Mesenchymal stem cell (in vitro differentiated cells and primary cell): ENCODE results near the gene SDCBP2.

Experiments used
- DNase-seq: peaks from one replicate; pipeline ENCODE4 v3.0.0-alpha.2; 2013
- H2AFZ ChIP-seq: one replicate; pipeline ENCODE4 v1.6.1; 2013; ENCODE audit warnings: low read depth, mild to moderate bottlenecking, control low read depth, inconsistent platforms, low read length, moderate library complexity
- H2AK5ac ChIP-seq: 2 replicates; pipeline ENCODE4 v1.6.1; 2013; ENCODE audit warnings: low read length, moderate library complexity, mild to moderate bottlenecking, inconsistent platforms; ENCODE audit not compliant: severe bottlenecking
- H2BK120ac ChIP-seq: one replicate; pipeline ENCODE4 v1.6.1; 2013; ENCODE audit warnings: low read depth, mild to moderate bottlenecking, inconsistent platforms, low read length, moderate library complexity
- H2BK12ac ChIP-seq, 2 experiments: one replicate each; pipeline ENCODE4 v1.6.1; 2013; ENCODE audit warnings: inconsistent platforms in 2 of 2, low read length in 2 of 2, mild to moderate bottlenecking in 2 of 2, moderate library complexity in 2 of 2, control low read depth in 1 of 2
- H2BK15ac ChIP-seq: one replicate; pipeline ENCODE4 v1.6.1; 2013; ENCODE audit warnings: mild to moderate bottlenecking, low read depth, inconsistent platforms; ENCODE audit not compliant: poor library complexity, severe bottlenecking
- H2BK5ac ChIP-seq: 2 replicates; pipeline ENCODE4 v1.6.1; 2013; ENCODE audit warnings: low read depth, mild to moderate bottlenecking, low read length, control low read depth, inconsistent platforms; ENCODE audit not compliant: poor library complexity, severe bottlenecking
- H3K14ac ChIP-seq, 2 experiments: one replicate each; pipeline ENCODE4 v1.6.1; 2013; ENCODE audit warnings: inconsistent platforms in 2 of 2, low read length in 2 of 2, control low read depth in 1 of 2, mild to moderate bottlenecking in 1 of 2, moderate library complexity in 1 of 2
- H3K18ac ChIP-seq, 2 experiments: one replicate each; pipeline ENCODE4 v1.6.1; 2013; ENCODE audit warnings: inconsistent platforms in 2 of 2, low read length in 2 of 2, control low read depth in 1 of 2, low read depth in 1 of 2, mild to moderate bottlenecking in 1 of 2
- H3K23ac ChIP-seq, 2 experiments: one replicate each; pipeline ENCODE4 v1.6.1; 2013; ENCODE audit warnings: inconsistent platforms in 2 of 2, low read length in 2 of 2, mild to moderate bottlenecking in 2 of 2, moderate library complexity in 2 of 2, control low read depth in 1 of 2
- H3K27ac ChIP-seq: 2 replicates; pipeline ENCODE4 v1.5.1; 2013; ENCODE audit warnings: mild to moderate bottlenecking, moderate library complexity, low read length, control low read depth, inconsistent platforms; ENCODE audit not compliant: poor library complexity, severe bottlenecking
- H3K27me3 ChIP-seq, 2 experiments: 2 replicates each; pipeline versions ENCODE4 v1.6.1 to v1.7.0; 2013; ENCODE audit warnings: low read length in 2 of 2, mild to moderate bottlenecking in 2 of 2, moderate library complexity in 2 of 2, control low read depth in 1 of 2, inconsistent platforms in 1 of 2; ENCODE audit not compliant: control insufficient read depth in 1 of 2, insufficient read depth in 1 of 2
- H3K36me3 ChIP-seq, 2 experiments: 2 replicates each; pipeline versions ENCODE4 v1.6.1 to v1.7.0; 2013; ENCODE audit warnings: low read length in 2 of 2, control low read depth in 1 of 2, inconsistent platforms in 1 of 2, low read depth in 1 of 2, mild to moderate bottlenecking in 1 of 2; ENCODE audit not compliant: insufficient read depth in 2 of 2, control insufficient read depth in 1 of 2
- H3K4ac ChIP-seq, 2 experiments: one replicate each; pipeline ENCODE4 v1.6.1; 2013; ENCODE audit warnings: inconsistent platforms in 2 of 2, low read length in 2 of 2, mild to moderate bottlenecking in 2 of 2, moderate library complexity in 2 of 2, control low read depth in 1 of 2, low read depth in 1 of 2
- H3K4me1 ChIP-seq: 2 replicates; pipeline ENCODE4 v1.6.1; 2013; ENCODE audit warnings: low read depth, low read length, control low read depth; ENCODE audit not compliant: control insufficient read depth, insufficient read depth
- H3K4me2 ChIP-seq: 2 replicates; pipeline ENCODE4 v1.6.1; 2013; ENCODE audit warnings: low read length, mild to moderate bottlenecking, inconsistent platforms; ENCODE audit not compliant: poor library complexity, severe bottlenecking
- H3K4me3 ChIP-seq, 2 experiments: 2 replicates each; pipeline versions ENCODE4 v1.5.1 to v1.7.0; 2013; ENCODE audit warnings: low read length in 2 of 2, mild to moderate bottlenecking in 2 of 2, control low read depth in 1 of 2, low read depth in 1 of 2; ENCODE audit not compliant: insufficient read depth in 1 of 2
- H3K79me1 ChIP-seq: replicated peaks from 2 replicates; pipeline ENCODE4 v1.6.1; 2013; ENCODE audit warnings: mild to moderate bottlenecking, control low read depth, low read length, inconsistent platforms; ENCODE audit not compliant: poor library complexity, severe bottlenecking
- H3K9ac ChIP-seq: 2 replicates; pipeline ENCODE4 v1.7.0; 2013; ENCODE audit warnings: mild to moderate bottlenecking, low read length, moderate library complexity
- H3K9me3 ChIP-seq: 2 replicates; pipeline ENCODE4 v1.7.0; 2013; ENCODE audit warnings: mild to moderate bottlenecking, low read length; ENCODE audit not compliant: control insufficient read depth
- H4K8ac ChIP-seq: one replicate; pipeline ENCODE4 v1.6.1; 2013; ENCODE audit warnings: inconsistent platforms, mild to moderate bottlenecking, low read length, moderate library complexity
- H4K91ac ChIP-seq: one replicate; pipeline ENCODE4 v1.6.1; 2013; ENCODE audit warnings: mild to moderate bottlenecking, low read length, inconsistent platforms
- WGBS: methylation state at CpG from one replicate; pipeline ENCODE4 v1.1.7; 2013; ENCODE audit warnings: mixed read lengths; 5-methylcytosine and 5-hydroxymethylcytosine counted together

Gene SDCBP2

GRCh38 chr20:1294497-1294896 lies 34.4 kb downstream of the SDCBP2 start:
- no peak overlapping the region for H3K23ac ChIP-seq
- no peak overlapping the region for H2BK12ac ChIP-seq
- no peak overlapping the region for H2AFZ ChIP-seq
- H3K4ac ChIP-seq: no peak overlapping the region
- H3K14ac ChIP-seq: no peak overlapping the region
- peaks cover 39% of the 10 kb centered on the region for H3K79me1 ChIP-seq
- peaks cover 26 to 53% of the 10 kb centered on the region in 2 experiments for H3K36me3 ChIP-seq
- no peak overlapping the region for H4K8ac ChIP-seq
- 98% methylated on average over 8 of the region's 8 CpGs for WGBS
- DNase-seq: no peak
- H4K91ac ChIP-seq: no peak overlapping the region
- H2BK15ac ChIP-seq: no peak overlapping the region
- H3K4me2 ChIP-seq: no peak overlapping the region
- no peak overlapping the region for H3K4me3 ChIP-seq
- peaks cover 7% of the 10 kb centered on the region for H3K4me1 ChIP-seq
- H3K27ac ChIP-seq: no peak overlapping the region
- H2BK5ac ChIP-seq: no peak overlapping the region
- no peak overlapping the region for H2AK5ac ChIP-seq
- H3K18ac ChIP-seq: no peak overlapping the region
- no peaks in the 10 kb centered on the region for H3K27me3 ChIP-seq
- H2BK120ac ChIP-seq: no peak overlapping the region
- no peak overlapping the region for H3K9ac ChIP-seq
- H3K9me3 ChIP-seq: no peaks in the 10 kb centered on the region

DNA sequence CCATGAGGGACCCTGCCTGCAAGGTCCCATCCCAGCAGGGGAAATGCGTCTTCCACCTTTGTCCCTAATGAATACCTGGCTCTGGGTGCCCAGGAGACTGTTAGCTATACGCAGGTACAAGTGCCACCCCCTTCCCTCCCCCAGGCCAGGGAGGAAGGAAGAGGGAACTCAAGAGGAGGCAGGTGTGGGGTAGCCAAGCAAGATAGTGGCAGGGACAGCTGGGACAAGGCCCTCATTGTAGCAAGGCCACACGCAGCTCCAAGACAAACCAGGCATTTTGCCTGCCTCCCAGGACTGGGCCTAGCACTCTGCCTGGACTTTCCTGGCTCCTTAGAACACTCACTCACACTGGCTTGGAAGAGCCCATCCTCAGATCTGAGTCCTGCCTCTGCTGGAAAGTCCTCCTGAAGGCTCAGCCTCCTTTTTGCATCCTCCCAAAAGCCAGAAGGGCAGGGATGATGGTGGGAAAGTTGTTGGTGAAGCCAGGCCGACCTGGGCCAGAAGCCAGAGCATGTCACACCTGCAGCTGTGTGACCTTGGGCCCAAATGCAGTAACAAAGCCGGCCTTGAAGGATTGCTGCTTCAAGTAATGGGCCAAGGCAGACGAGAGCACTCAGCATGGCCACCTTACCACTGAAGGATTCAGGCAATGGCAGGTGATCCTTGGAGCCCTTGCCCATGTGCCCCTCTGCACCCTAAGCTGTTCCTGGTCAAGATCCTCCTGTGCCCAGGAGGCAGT lies 35.1 kb downstream of the SDCBP2 start:
- 97% methylated on average over 6 of the region's 6 CpGs for WGBS
- no peak overlapping the region for H3K18ac ChIP-seq
- H3K27me3 ChIP-seq: no peaks in the 10 kb centered on the region
- H3K4me1 ChIP-seq: peaks cover 4% of the 10 kb centered on the region
- peaks cover 42% of the 10 kb centered on the region for H3K79me1 ChIP-seq
- no peak overlapping the region for H3K27ac ChIP-seq
- no peak overlapping the region for H2AK5ac ChIP-seq
- H2AFZ ChIP-seq: no peak overlapping the region
- DNase-seq: no peak
- no peak overlapping the region for H3K23ac ChIP-seq
- no peak overlapping the region for H2BK12ac ChIP-seq
- H4K91ac ChIP-seq: no peak overlapping the region
- peaks cover 19 to 52% of the 10 kb centered on the region in 2 experiments for H3K36me3 ChIP-seq
- no peaks in the 10 kb centered on the region for H3K9me3 ChIP-seq
- H4K8ac ChIP-seq: no peak overlapping the region
- H3K14ac ChIP-seq: no peak overlapping the region
- no peak overlapping the region for H2BK15ac ChIP-seq
- no peak overlapping the region for H2BK5ac ChIP-seq
- no peak overlapping the region for H3K4me2 ChIP-seq
- no peak overlapping the region for H2BK120ac ChIP-seq
- no peak overlapping the region for H3K4me3 ChIP-seq
- H3K4ac ChIP-seq: no peak overlapping the region
- H3K9ac ChIP-seq: no peak overlapping the region

DNA sequence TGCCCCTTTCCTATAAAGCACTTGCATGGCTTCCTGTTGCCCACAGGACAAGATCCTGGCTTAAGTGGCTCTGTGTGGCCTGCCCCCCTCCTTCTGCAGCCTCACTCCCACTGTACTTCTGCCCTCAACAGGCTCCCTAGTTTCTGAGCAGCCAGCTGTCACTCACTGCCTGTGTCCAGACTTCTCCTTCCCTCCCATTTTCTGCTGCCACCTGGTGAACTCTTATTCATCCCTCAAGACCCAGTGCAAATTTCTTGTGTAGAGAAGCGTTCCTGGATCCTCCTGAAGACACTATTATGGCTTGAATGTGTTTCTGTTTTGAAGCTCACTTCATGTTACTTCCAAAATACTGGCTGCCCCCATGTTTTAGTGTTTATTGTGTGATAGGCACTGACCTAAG lies 36.3 kb downstream of the SDCBP2 start:
- H2AFZ ChIP-seq: no peak overlapping the region
- H3K4me1 ChIP-seq: peaks cover 4% of the 10 kb centered on the region
- H3K27me3 ChIP-seq: no peaks in the 10 kb centered on the region
- H2BK5ac ChIP-seq: no peak overlapping the region
- no peak overlapping the region for H3K4me2 ChIP-seq
- no peak overlapping the region for H2BK120ac ChIP-seq
- no peaks in the 10 kb centered on the region for H3K9me3 ChIP-seq
- no peak overlapping the region for H3K27ac ChIP-seq
- H2AK5ac ChIP-seq: no peak overlapping the region
- no peak overlapping the region for H3K23ac ChIP-seq
- no CpG with 5 or more reads among the region's 1 CpG for WGBS
- no peak overlapping the region for H2BK12ac ChIP-seq
- no peak overlapping the region for H2BK15ac ChIP-seq
- H3K4ac ChIP-seq: no peak overlapping the region
- H3K14ac ChIP-seq: no peak overlapping the region
- H4K91ac ChIP-seq: no peak overlapping the region
- H4K8ac ChIP-seq: no peak overlapping the region
- H3K9ac ChIP-seq: no peak overlapping the region
- peaks cover 9 to 51% of the 10 kb centered on the region in 2 experiments for H3K36me3 ChIP-seq
- no peak overlapping the region for H3K4me3 ChIP-seq
- no peak for DNase-seq
- H3K18ac ChIP-seq: no peak overlapping the region
- H3K79me1 ChIP-seq: peaks cover 46% of the 10 kb centered on the region

GRCh38 chr20:1291191-1291741 lies 37.7 kb downstream of the SDCBP2 start:
- DNase-seq: peak; percentile 60
- Histone ChIP-seq H3K4me3 (no peak overlapping the region), H2AFZ (no peak overlapping the region), H2BK120ac (no peak overlapping the region), H2BK5ac (no peak overlapping the region), H3K14ac (no peak overlapping the region), H2BK12ac (peak overlapping the region in 1 of 2 experiments; percentile 23), H3K36me3 (peaks cover 0 to 38% of the 10 kb centered on the region in 2 experiments), H4K8ac (peak overlapping the region; percentile 24), H2AK5ac (no peak overlapping the region), H3K27me3 (no peaks in the 10 kb centered on the region), H3K4me1 (peaks cover 4% of the 10 kb centered on the region), H3K4me2 (no peak overlapping the region), H3K18ac (peak overlapping the region in 1 of 2 experiments; percentile 48), H3K4ac (peak overlapping the region in 1 of 2 experiments; percentile 25), H3K23ac (no peak overlapping the region), H4K91ac (peak overlapping the region; percentile 47), H3K9ac (no peak overlapping the region), H3K79me1 (peaks cover 45% of the 10 kb centered on the region), H2BK15ac (no peak overlapping the region), H3K27ac (no peak overlapping the region), H3K9me3 (no peaks in the 10 kb centered on the region)
- 68% methylated on average over 5 of the region's 5 CpGs for WGBS
